WTC11 (cell line): Measurements from ENCODE around the gene DAPK1. TPM values are rescaled to one million over a fixed set of nuclear protein-coding genes. Genes with fewer than 3 reads are reported as not detected.
A peak's percentile ranks its signal among the peaks of the same experiment; 100 is the strongest.

Experiments used
- ATAC-seq: fragments of 200-7000 bp; cut with Tn5 transposase; 2 replicates; pipeline ENCODE4 v1.10.0; 2021; ENCODE audit warnings: mild to moderate bottlenecking, moderate library complexity
- CTCF ChIA-PET: fragments of 300-600 bp; sonication (Branson Sonifier 250); formaldehyde crosslinking; loops from one replicate; lab custom pipeline; 2021; ENCODE audit warnings: antibody characterized with exemption; lab: Charles Lee
- POLR2A ChIA-PET: fragments of 350-600 bp; sonication (Branson Sonifier 250); formaldehyde crosslinking; loops from one replicate; lab custom pipeline; 2021; ENCODE audit warnings: antibody characterized with exemption; lab: Charles Lee
- DNase-seq: peaks from one replicate; pipeline ENCODE4 v3.0.0; 2021; ENCODE audit warnings: low spot score
- H3K27ac Mint-ChIP-seq: 2 replicates; pipeline ENCODE4 v1.8.0; 2021; ENCODE audit warnings: mixed read lengths
- H3K27me3 Mint-ChIP-seq: 2 replicates; pipeline ENCODE4 v1.8.0; 2021; ENCODE audit warnings: low read depth, mild to moderate bottlenecking, moderate library complexity, mixed read lengths
- H3K36me3 Mint-ChIP-seq: 2 replicates; pipeline ENCODE4 v1.8.0; 2021; ENCODE audit warnings: mixed read lengths
- H3K4me1 Mint-ChIP-seq: 2 replicates; pipeline ENCODE4 v1.8.0; 2022; ENCODE audit warnings: mixed read lengths
- H3K4me3 Mint-ChIP-seq: 2 replicates; pipeline ENCODE4 v1.8.0; 2021; ENCODE audit warnings: mild to moderate bottlenecking, moderate library complexity, mixed read lengths
- H3K9me3 Mint-ChIP-seq: 2 replicates; pipeline ENCODE4 v1.8.0; 2021; ENCODE audit warnings: mixed read lengths
- E2F1 ChIP-seq: sonication (generic); formaldehyde crosslinking; IDR thresholded peaks from 2 replicates; pipeline ENCODE4 v1.8.0; 2022; ENCODE audit warnings: mild to moderate bottlenecking, missing genetic modification reagents
- EMX1 ChIP-seq: fragments of 250-450 bp; sonication (Bioruptor Pico); IDR thresholded peaks from 2 replicates; pipeline ENCODE4 v1.8.0; 2021; ENCODE audit warnings: mild to moderate bottlenecking
- FOXK1 ChIP-seq: sonication (generic); formaldehyde crosslinking; IDR thresholded peaks from 2 replicates; pipeline ENCODE4 v1.8.0; 2022; ENCODE audit warnings: mild to moderate bottlenecking, moderate library complexity, missing genetic modification reagents
- FOXP1 ChIP-seq: sonication (generic); formaldehyde crosslinking; IDR thresholded peaks from 2 replicates; pipeline ENCODE4 v1.8.0; 2022; ENCODE audit warnings: missing genetic modification reagents, mild to moderate bottlenecking, moderate library complexity, borderline replicate concordance
- GABPB1 ChIP-seq: sonication (generic); formaldehyde crosslinking; IDR thresholded peaks from 2 replicates; pipeline ENCODE4 v1.8.1; 2023; ENCODE audit warnings: mild to moderate bottlenecking, missing genetic modification reagents
- HMGA2 ChIP-seq: fragments of 250-450 bp; sonication (Bioruptor Pico); IDR thresholded peaks from 2 replicates; pipeline ENCODE4 v1.4.0; 2021; ENCODE audit warnings: mild to moderate bottlenecking, moderate library complexity
- JUN ChIP-seq: sonication (generic); formaldehyde crosslinking; IDR thresholded peaks from 2 replicates; pipeline ENCODE4 v1.8.0; 2023; ENCODE audit warnings: mild to moderate bottlenecking, missing genetic modification reagents
- KAT7 ChIP-seq: sonication (generic); formaldehyde crosslinking; IDR thresholded peaks from 2 replicates; pipeline ENCODE4 v1.8.1; 2023; ENCODE audit warnings: missing genetic modification reagents, mild to moderate bottlenecking, borderline replicate concordance
- MYBL2 ChIP-seq: sonication (generic); formaldehyde crosslinking; IDR thresholded peaks from 2 replicates; pipeline ENCODE4 v1.8.1; 2023; ENCODE audit warnings: mild to moderate bottlenecking, moderate library complexity, missing genetic modification reagents
- NR2C2 ChIP-seq: sonication (generic); formaldehyde crosslinking; IDR thresholded peaks from 2 replicates; pipeline ENCODE4 v1.8.0; 2022; ENCODE audit warnings: mild to moderate bottlenecking, missing genetic modification reagents
- NR3C1 ChIP-seq: sonication (generic); formaldehyde crosslinking; conservative IDR thresholded peaks from 2 replicates; pipeline ENCODE4 v1.8.1; 2023; ENCODE audit warnings: low read depth, mild to moderate bottlenecking, missing genetic modification reagents
- PRRX2 ChIP-seq: fragments of 250-450 bp; sonication (Bioruptor Pico); IDR thresholded peaks from 2 replicates; pipeline ENCODE4 v1.8.0; 2021; ENCODE audit warnings: mild to moderate bottlenecking
- SMAD4 ChIP-seq: sonication (generic); formaldehyde crosslinking; IDR thresholded peaks from 2 replicates; pipeline ENCODE4 v1.8.0; 2022; ENCODE audit warnings: mild to moderate bottlenecking, missing genetic modification reagents
- STAT6 ChIP-seq: sonication (generic); formaldehyde crosslinking; conservative IDR thresholded peaks from 2 replicates; pipeline ENCODE4 v1.8.1; 2023; ENCODE audit warnings: mild to moderate bottlenecking, low read depth, missing genetic modification reagents, moderate library complexity
- TCF7 ChIP-seq: sonication (generic); formaldehyde crosslinking; IDR thresholded peaks from 2 replicates; pipeline ENCODE4 v1.8.0; 2022; ENCODE audit warnings: mild to moderate bottlenecking, low read depth, missing genetic modification reagents, moderate library complexity
- TP53 ChIP-seq: sonication (generic); formaldehyde crosslinking; IDR thresholded peaks from 2 replicates; pipeline ENCODE4 v1.8.1; 2023; ENCODE audit warnings: mild to moderate bottlenecking, missing genetic modification reagents
- ZNF416 ChIP-seq: fragments of 250-450 bp; sonication (Bioruptor Pico); IDR thresholded peaks from 2 replicates; pipeline ENCODE4 v1.9.0; 2021; ENCODE audit warnings: mild to moderate bottlenecking, inconsistent platforms
- ZNF423 ChIP-seq: fragments of 250-450 bp; sonication (Bioruptor Pico); IDR thresholded peaks from 2 replicates; pipeline ENCODE4 v2.1.2; 2022; ENCODE audit warnings: mild to moderate bottlenecking, moderate library complexity
- total RNA-seq: library from RNA; stranded (reverse); gene quantifications from 3 replicates; pipeline ENCODE4 v1.2.3, GENCODE V29; 2021
- TF ChIP-seq, protein P1 (sequence below): sonication (generic); formaldehyde crosslinking; IDR thresholded peaks from 2 replicates; pipeline ENCODE4 v1.8.1; 2023; ENCODE audit warnings: mild to moderate bottlenecking, missing genetic modification reagents
- TF ChIP-seq, protein P2 (sequence below): fragments of 250-450 bp; sonication (Bioruptor Pico); IDR thresholded peaks from 2 replicates; pipeline ENCODE4 v1.9.0; 2021; ENCODE audit warnings: mild to moderate bottlenecking
- TF ChIP-seq, protein P3 (sequence below): sonication (generic); formaldehyde crosslinking; IDR thresholded peaks from 2 replicates; pipeline ENCODE4 v1.8.1; 2023; ENCODE audit warnings: mild to moderate bottlenecking, missing genetic modification reagents

The DAPK1 gene
- total RNA-seq, 1 experiment from 2014 or later = 129 TPM

GRCh38 chr9:87714819-87715218 lies 217.2 kb downstream of the DAPK1 start:
- Mint-ChIP-seq H3K4me1 (no peaks in the 10 kb centered on the region), H3K27me3 (no peaks in the 10 kb centered on the region), H3K27ac (no peak overlapping the region), H3K36me3 (no peaks in the 10 kb centered on the region)
- DNase-seq (no peak), ATAC-seq (no peak)
- ChIA-PET CTCF (interaction anchor here (1.2 to 1.6 kb wide), 2 partner anchors 30 to 120 kb away, joined by 3 read pairs; no protein-coding TSS in a partner anchor), POLR2A (interaction anchor here (0.6 kb wide), 1 partner anchor 656 kb away, joined by 3 read pairs; no protein-coding TSS in a partner anchor)
- TF ChIP-seq GABPB1 (CRISPR knock-in tag) (peak; percentile 60; the same call in 1 of the 2 replicates), ZNF416 (CRISPR knock-in tag) (no peak)
- TF ChIP-seq, all 79 proteins: peak for 1
- no peak overlapping the region for H3K4me3 Mint-ChIP-seq
- no peaks in the 10 kb centered on the region for H3K9me3 Mint-ChIP-seq

GRCh38 chr9:87716141-87716540 lies 218.5 kb downstream of the DAPK1 start:
- no peak for DNase-seq
- CTCF ChIA-PET = interaction anchor here (1.3 kb wide), 1 partner anchor 10 kb away, joined by 3 read pairs; the partner anchor contains the start of gene CTSL
- POLR2A ChIA-PET = interaction anchor here (1.1 kb wide), 1 partner anchor 10 kb away, joined by 3 read pairs; the partner anchor contains the start of gene CTSL

More at GRCh38 chr9:87716141-87716540, 218.5 kb downstream of the DAPK1 start:
- H3K4me3 Mint-ChIP-seq = no peak overlapping the region
- H3K27ac Mint-ChIP-seq = no peak overlapping the region
- no peaks in the 10 kb centered on the region for H3K4me1 Mint-ChIP-seq
- H3K36me3 Mint-ChIP-seq = no peaks in the 10 kb centered on the region
- no peak for TF ChIP-seq HMGA2
- TF ChIP-seq NR3C1 (CRISPR knock-in tag) = no peak
- no peak for TF ChIP-seq SMAD4 (CRISPR knock-in tag)
- TF ChIP-seq TP53 (CRISPR knock-in tag) = no peak
- no peak for TF ChIP-seq FOXK1 (CRISPR knock-in tag)
- no peak for TF ChIP-seq ZNF423 (CRISPR knock-in tag)
- TF ChIP-seq E2F1 (CRISPR knock-in tag) = no peak
- TF ChIP-seq PRRX2 (CRISPR knock-in tag) = no peak
- TF ChIP-seq FOXP1 = no peak
- TF ChIP-seq, protein P1, sequence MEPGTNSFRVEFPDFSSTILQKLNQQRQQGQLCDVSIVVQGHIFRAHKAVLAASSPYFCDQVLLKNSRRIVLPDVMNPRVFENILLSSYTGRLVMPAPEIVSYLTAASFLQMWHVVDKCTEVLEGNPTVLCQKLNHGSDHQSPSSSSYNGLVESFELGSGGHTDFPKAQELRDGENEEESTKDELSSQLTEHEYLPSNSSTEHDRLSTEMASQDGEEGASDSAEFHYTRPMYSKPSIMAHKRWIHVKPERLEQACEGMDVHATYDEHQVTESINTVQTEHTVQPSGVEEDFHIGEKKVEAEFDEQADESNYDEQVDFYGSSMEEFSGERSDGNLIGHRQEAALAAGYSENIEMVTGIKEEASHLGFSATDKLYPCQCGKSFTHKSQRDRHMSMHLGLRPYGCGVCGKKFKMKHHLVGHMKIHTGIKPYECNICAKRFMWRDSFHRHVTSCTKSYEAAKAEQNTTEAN (CRISPR knock-in tag) = no peak
- TF ChIP-seq MYBL2 (CRISPR knock-in tag) = no peak
- TF ChIP-seq KAT7 (CRISPR knock-in tag) = no peak
- no peak for TF ChIP-seq JUN (CRISPR knock-in tag)
- TF ChIP-seq, protein P2, sequence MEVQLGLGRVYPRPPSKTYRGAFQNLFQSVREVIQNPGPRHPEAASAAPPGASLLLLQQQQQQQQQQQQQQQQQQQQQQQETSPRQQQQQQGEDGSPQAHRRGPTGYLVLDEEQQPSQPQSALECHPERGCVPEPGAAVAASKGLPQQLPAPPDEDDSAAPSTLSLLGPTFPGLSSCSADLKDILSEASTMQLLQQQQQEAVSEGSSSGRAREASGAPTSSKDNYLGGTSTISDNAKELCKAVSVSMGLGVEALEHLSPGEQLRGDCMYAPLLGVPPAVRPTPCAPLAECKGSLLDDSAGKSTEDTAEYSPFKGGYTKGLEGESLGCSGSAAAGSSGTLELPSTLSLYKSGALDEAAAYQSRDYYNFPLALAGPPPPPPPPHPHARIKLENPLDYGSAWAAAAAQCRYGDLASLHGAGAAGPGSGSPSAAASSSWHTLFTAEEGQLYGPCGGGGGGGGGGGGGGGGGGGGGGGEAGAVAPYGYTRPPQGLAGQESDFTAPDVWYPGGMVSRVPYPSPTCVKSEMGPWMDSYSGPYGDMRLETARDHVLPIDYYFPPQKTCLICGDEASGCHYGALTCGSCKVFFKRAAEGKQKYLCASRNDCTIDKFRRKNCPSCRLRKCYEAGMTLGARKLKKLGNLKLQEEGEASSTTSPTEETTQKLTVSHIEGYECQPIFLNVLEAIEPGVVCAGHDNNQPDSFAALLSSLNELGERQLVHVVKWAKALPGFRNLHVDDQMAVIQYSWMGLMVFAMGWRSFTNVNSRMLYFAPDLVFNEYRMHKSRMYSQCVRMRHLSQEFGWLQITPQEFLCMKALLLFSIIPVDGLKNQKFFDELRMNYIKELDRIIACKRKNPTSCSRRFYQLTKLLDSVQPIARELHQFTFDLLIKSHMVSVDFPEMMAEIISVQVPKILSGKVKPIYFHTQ (CRISPR knock-in tag) = no peak
- TF ChIP-seq EMX1 (CRISPR knock-in tag) = no peak
- no peak for TF ChIP-seq NR2C2 (CRISPR knock-in tag)
- no peak for TF ChIP-seq STAT6 (CRISPR knock-in tag)
- TF ChIP-seq, protein P3, sequence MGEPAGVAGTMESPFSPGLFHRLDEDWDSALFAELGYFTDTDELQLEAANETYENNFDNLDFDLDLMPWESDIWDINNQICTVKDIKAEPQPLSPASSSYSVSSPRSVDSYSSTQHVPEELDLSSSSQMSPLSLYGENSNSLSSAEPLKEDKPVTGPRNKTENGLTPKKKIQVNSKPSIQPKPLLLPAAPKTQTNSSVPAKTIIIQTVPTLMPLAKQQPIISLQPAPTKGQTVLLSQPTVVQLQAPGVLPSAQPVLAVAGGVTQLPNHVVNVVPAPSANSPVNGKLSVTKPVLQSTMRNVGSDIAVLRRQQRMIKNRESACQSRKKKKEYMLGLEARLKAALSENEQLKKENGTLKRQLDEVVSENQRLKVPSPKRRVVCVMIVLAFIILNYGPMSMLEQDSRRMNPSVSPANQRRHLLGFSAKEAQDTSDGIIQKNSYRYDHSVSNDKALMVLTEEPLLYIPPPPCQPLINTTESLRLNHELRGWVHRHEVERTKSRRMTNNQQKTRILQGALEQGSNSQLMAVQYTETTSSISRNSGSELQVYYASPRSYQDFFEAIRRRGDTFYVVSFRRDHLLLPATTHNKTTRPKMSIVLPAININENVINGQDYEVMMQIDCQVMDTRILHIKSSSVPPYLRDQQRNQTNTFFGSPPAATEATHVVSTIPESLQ (CRISPR knock-in tag) = no peak
- no peak for TF ChIP-seq TCF7
- H3K27me3 Mint-ChIP-seq = peaks cover 7% of the 10 kb centered on the region; the same call in 1 of the 2 replicates
- no peaks in the 10 kb centered on the region for H3K9me3 Mint-ChIP-seq
- ATAC-seq = no peak
